SH-SY5Y (cell line): ENCODE results near the gene IFT88.

ENCODE experiments used
- GATA2 ChIP-seq: IDR thresholded peaks from 2 replicates; pipeline ENCODE4 v1.6.1; 2011; ENCODE audit warnings: mild to moderate bottlenecking, low read depth, low read length
- GATA3 ChIP-seq: IDR thresholded peaks from 2 replicates; pipeline ENCODE4 v1.6.1; 2011; ENCODE audit warnings: low read depth, mild to moderate bottlenecking, low read length, moderate library complexity

DNA sequence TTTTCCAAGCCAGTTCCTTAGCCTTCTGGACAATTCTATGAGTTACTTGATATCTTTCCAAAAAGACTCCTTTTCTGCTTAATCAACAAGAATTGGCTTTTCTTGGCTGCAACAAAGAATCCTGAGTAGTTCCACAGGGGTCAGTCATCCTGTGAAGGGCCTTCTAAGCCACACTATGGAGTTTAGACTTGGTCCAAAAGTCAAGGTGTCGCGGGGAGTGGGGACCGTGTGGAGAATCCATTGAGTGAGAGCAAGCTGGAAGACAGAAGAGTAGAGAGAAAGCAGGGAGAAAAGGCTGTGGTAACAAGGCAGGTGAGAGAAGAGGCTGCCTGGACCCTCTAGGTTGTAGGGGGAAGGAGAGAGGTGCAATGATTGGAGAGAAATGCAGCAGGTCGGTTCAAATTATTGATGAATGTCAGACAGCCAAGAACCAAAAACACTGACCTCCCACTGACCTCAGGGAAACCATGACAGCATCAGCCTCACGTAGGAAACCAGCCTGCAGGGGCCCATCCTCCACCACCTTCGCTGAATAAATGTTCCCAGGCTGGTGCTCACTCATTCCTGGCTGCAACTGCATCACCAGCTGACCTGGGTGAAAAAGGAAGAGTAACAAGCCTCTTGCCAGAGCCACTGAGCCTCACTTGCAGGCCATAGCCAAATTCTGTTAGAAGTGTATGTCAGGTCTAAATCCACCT, 7.1 kb upstream of the IFT88 start:
- TF ChIP-seq GATA2 (no peak), GATA3 (no peak)
